HEK293 (cell line): Measurements from ENCODE around the gene ID1.
"Not testable (repeated sequence)": the region's sequence is repeated elsewhere in the genome, so short reads cannot be mapped to it uniquely, and the experiment has no call there.

Experiments
- CTCF ChIA-PET: fragments of 350-600 bp; formaldehyde crosslinking; extraction: SDS; loops from one replicate; lab custom pipeline; 2021; ENCODE audit warnings: antibody characterized with exemption; lab: Yijun Ruan, JAX
- POLR2A ChIA-PET: fragments of 300-600 bp; formaldehyde crosslinking; extraction: SDS; loops from one replicate; lab custom pipeline; 2020; ENCODE audit warnings: antibody characterized with exemption, inconsistent platforms; lab: Yijun Ruan, JAX
- H3K27ac ChIP-seq: fragments of 200-500 bp; sonication (Bioruptor generic); 2 replicates; pipeline ENCODE4 v1.5.1; 2014; ENCODE audit warnings: low read depth, low read length, control low read depth, inconsistent platforms; ENCODE audit errors: extremely low read depth
- H3K36me3 ChIP-seq, 2 experiments: fragments of 200-500 bp in 1 of 2; sonication (Bioruptor generic) in 1 of 2; 1 replicate in 1 of 2; 2 replicates in 1 of 2; pipeline ENCODE4 v1.5.1; 2014 to 2017; ENCODE audit warnings: inconsistent platforms in 2 of 2, low read length in 2 of 2; ENCODE audit not compliant: control insufficient read depth in 2 of 2, insufficient read depth in 1 of 2
- H3K4me1 ChIP-seq: fragments of 200-500 bp; sonication (Bioruptor generic); 2 replicates; pipeline ENCODE4 v1.5.1; 2014; ENCODE audit warnings: mild to moderate bottlenecking, low read length, inconsistent platforms; ENCODE audit not compliant: control insufficient read depth, insufficient read depth
- H3K4me3 ChIP-seq: 2 replicates; pipeline ENCODE4 v1.5.1; 2011; ENCODE audit warnings: low read depth, mild to moderate bottlenecking, control low read depth, low read length, moderate library complexity
- H3K9me3 ChIP-seq: fragments of 200-500 bp; sonication (Bioruptor generic); 2 replicates; pipeline ENCODE4 v1.5.1; 2014; ENCODE audit warnings: low read depth, low read length, inconsistent platforms; ENCODE audit not compliant: control insufficient read depth, insufficient read depth
- EGR2 ChIP-seq: fragments of 450-650 bp; formaldehyde crosslinking; IDR thresholded peaks from 2 replicates; pipeline ENCODE4 v1.5.1; 2016; ENCODE audit warnings: low read depth, missing biosample characterization, missing genetic modification characterization
- ZFHX2 ChIP-seq: fragments of 450-650 bp; formaldehyde crosslinking; conservative IDR thresholded peaks from 2 replicates; pipeline ENCODE4 v1.5.1; 2016; ENCODE audit warnings: missing biosample characterization, missing genetic modification characterization
- ZNF121 ChIP-seq: fragments of 450-650 bp; formaldehyde crosslinking; IDR thresholded peaks from 2 replicates; pipeline ENCODE4 v1.5.1; 2016; ENCODE audit warnings: missing biosample characterization, missing genetic modification characterization
- ZNF221 ChIP-seq: fragments of 450-650 bp; formaldehyde crosslinking; IDR thresholded peaks from 2 replicates; pipeline ENCODE4 v1.5.1; 2017; ENCODE audit warnings: missing biosample characterization, missing genetic modification characterization, borderline replicate concordance
- ZNF274 ChIP-seq, 2 experiments: fragments of 200-500 bp in 1 of 2; fragments of 450-650 bp in 1 of 2; sonication (Bioruptor generic) in 1 of 2; formaldehyde crosslinking in 1 of 2; IDR thresholded peaks; 2 replicates each; pipeline versions ENCODE4 v1.5.1 to v1.6.1; 2014 to 2016; ENCODE audit warnings: borderline replicate concordance in 1 of 2, inconsistent platforms in 1 of 2, low read length in 1 of 2, missing biosample characterization in 1 of 2, missing genetic modification characterization in 1 of 2
- ZNF362 ChIP-seq: fragments of 450-650 bp; formaldehyde crosslinking; IDR thresholded peaks from 2 replicates; pipeline ENCODE4 v1.5.1; 2016; ENCODE audit warnings: missing biosample characterization, missing genetic modification characterization
- ZNF404 ChIP-seq: fragments of 450-650 bp; formaldehyde crosslinking; IDR thresholded peaks from 2 replicates; pipeline ENCODE4 v1.5.1; 2017; ENCODE audit warnings: missing biosample characterization, missing genetic modification characterization
- ZNF530 ChIP-seq: fragments of 450-650 bp; formaldehyde crosslinking; IDR thresholded peaks from 2 replicates; pipeline ENCODE4 v1.5.1; 2016; ENCODE audit warnings: low read depth, missing biosample characterization, missing genetic modification characterization
- ZNF549 ChIP-seq: fragments of 450-650 bp; IDR thresholded peaks from 2 replicates; pipeline ENCODE4 v1.5.1; 2018; ENCODE audit warnings: missing biosample characterization, missing genetic modification characterization, mild to moderate bottlenecking, inconsistent platforms, moderate library complexity
- ZNF600 ChIP-seq: fragments of 450-650 bp; formaldehyde crosslinking; IDR thresholded peaks from 2 replicates; pipeline ENCODE4 v1.5.1; 2016; ENCODE audit warnings: missing biosample characterization, missing genetic modification characterization
- ZNF610 ChIP-seq: fragments of 450-650 bp; formaldehyde crosslinking; IDR thresholded peaks from 2 replicates; pipeline ENCODE4 v1.5.1; 2016; ENCODE audit warnings: missing biosample characterization, missing genetic modification characterization, borderline replicate concordance
- ZNF624 ChIP-seq: fragments of 450-650 bp; formaldehyde crosslinking; IDR thresholded peaks from 2 replicates; pipeline ENCODE4 v1.5.1; 2017; ENCODE audit warnings: missing biosample characterization, missing genetic modification characterization
- ZNF626 ChIP-seq: fragments of 450-650 bp; sonication (Bioruptor Pico); formaldehyde crosslinking; IDR thresholded peaks from 2 replicates; pipeline ENCODE4 v1.5.1; 2018; ENCODE audit warnings: missing biosample characterization, missing genetic modification characterization, inconsistent platforms
- ZNF658 ChIP-seq: fragments of 450-650 bp; formaldehyde crosslinking; IDR thresholded peaks from 2 replicates; pipeline ENCODE4; 2016; ENCODE audit warnings: missing biosample characterization, missing genetic modification characterization
- ZNF670 ChIP-seq: fragments of 450-650 bp; formaldehyde crosslinking; IDR thresholded peaks from 2 replicates; pipeline ENCODE4 v1.5.1; 2016; ENCODE audit warnings: missing biosample characterization, missing genetic modification characterization, low read depth
- ZNF785 ChIP-seq: fragments of 450-650 bp; formaldehyde crosslinking; IDR thresholded peaks from 2 replicates; pipeline ENCODE4 v1.5.1; 2016; ENCODE audit warnings: missing biosample characterization, missing genetic modification characterization
- ZNF791 ChIP-seq: fragments of 450-650 bp; formaldehyde crosslinking; IDR thresholded peaks from 2 replicates; pipeline ENCODE4 v1.5.1; 2016; ENCODE audit warnings: missing biosample characterization, missing genetic modification characterization
- ZNF792 ChIP-seq: fragments of 450-650 bp; formaldehyde crosslinking; IDR thresholded peaks from 2 replicates; pipeline ENCODE4 v1.5.1; 2016; ENCODE audit warnings: missing biosample characterization, missing genetic modification characterization
- TF ChIP-seq, protein P1 (sequence below): fragments of 450-650 bp; formaldehyde crosslinking; IDR thresholded peaks from 2 replicates; pipeline ENCODE4 v1.5.1; 2016; ENCODE audit warnings: missing biosample characterization, missing genetic modification characterization
- TF ChIP-seq, protein P2 (sequence below): fragments of 450-650 bp; formaldehyde crosslinking; IDR thresholded peaks from 2 replicates; pipeline ENCODE4 v1.5.1; 2016; ENCODE audit warnings: missing biosample characterization, missing genetic modification characterization

Gene ID1

DNA sequence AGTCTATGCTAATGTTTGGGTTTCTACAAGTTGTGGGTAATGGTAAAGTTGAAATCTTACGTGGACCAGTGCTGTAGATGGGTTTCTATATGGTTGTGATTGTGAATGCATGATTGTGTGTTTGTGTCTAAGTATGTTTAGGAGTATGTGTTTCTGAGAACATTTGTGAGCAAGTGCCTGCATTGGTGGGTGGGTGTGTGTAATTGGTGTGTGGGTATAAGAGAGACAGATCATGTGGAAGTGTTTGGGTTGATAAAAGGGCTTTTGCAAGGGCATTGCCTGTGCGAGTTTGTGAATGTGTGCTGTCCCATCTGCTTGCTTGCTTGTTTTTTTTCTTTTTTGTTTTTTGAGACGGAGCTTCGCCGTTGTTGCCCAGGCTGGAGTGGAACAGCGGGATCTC is 25.8 kb upstream of the ID1 start:
- TF ChIP-seq ZNF670: no peak
- TF ChIP-seq EGR2 (tag by site-specific recombination): peak; percentile 96
- peak; percentile 96 for TF ChIP-seq ZFHX2 (tag by site-specific recombination)
- no peak for TF ChIP-seq ZNF530 (tag by site-specific recombination)
- TF ChIP-seq ZNF658 (tag by site-specific recombination): no peak
- TF ChIP-seq, all 188 proteins: peak for 2
- H3K36me3 ChIP-seq: no peaks in the 10 kb centered on the region
- POLR2A ChIA-PET: interaction anchor here (0.7 kb wide), 1 partner anchor 9 kb away, joined by 9 read pairs; no protein-coding TSS in a partner anchor
- CTCF ChIA-PET: interaction anchor here (0.6 to 2.2 kb wide), 5 partner anchors 10 to 33 kb away, joined by 3 to 14 read pairs (median 5); no protein-coding TSS in a partner anchor
- no peaks in the 10 kb centered on the region for H3K9me3 ChIP-seq
- no peak overlapping the region for H3K27ac ChIP-seq
- no peak overlapping the region for H3K4me3 ChIP-seq
- H3K4me1 ChIP-seq: no peaks in the 10 kb centered on the region

GRCh38 chr20:31579941-31580651 is 25.0 kb upstream of the ID1 start:
- not testable (repeated sequence) for H3K9me3 ChIP-seq, H3K4me3 ChIP-seq, H3K4me1 ChIP-seq, H3K36me3 ChIP-seq, H3K27ac ChIP-seq
- ChIA-PET POLR2A (interaction anchor here (0.7 kb wide), 1 partner anchor 10 kb away, joined by 9 read pairs; no protein-coding TSS in a partner anchor), CTCF (interaction anchor here (0.8 to 1.2 kb wide), 3 partner anchors 11 to 32 kb away, joined by 4 to 7 read pairs (median 5); no protein-coding TSS in a partner anchor)
- TF ChIP-seq ZNF121 (tag by site-specific recombination) (peak; percentile 31; the same call in 1 of the 2 replicates), ZNF362 (tag by site-specific recombination) (peak; percentile 67; the same call in 1 of the 2 replicates)

DNA sequence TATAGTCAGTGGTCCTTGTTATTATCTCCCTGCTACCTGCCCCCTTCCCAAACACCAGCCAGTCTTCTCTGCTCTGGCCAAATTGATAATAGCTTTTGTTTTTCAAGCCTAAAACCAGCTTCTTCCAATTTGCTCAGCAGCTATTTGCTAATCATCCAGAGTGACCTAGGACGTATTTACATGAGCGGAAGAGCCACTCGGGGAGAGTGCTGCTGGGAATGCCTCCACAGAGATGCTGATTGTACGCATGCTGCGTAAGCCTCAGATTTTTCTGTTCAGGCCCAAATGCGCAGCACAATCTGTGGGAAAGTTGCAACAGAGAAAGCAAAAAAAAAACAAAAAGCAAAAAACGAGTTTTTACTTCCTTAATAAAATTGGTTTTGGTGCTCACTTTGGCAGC is 24.4 kb upstream of the ID1 start:
- TF ChIP-seq ZNF530 (tag by site-specific recombination) (no peak), ZNF624 (no peak), ZNF626 (tag by site-specific recombination) (no peak), ZNF600 (tag by site-specific recombination) (no peak), ZNF610 (tag by site-specific recombination) (no peak), ZNF221 (tag by site-specific recombination) (no peak), ZNF791 (no peak), ZNF792 (tag by site-specific recombination) (no peak), ZNF121 (tag by site-specific recombination) (no peak), ZNF274 (IDR thresholded peaks at IDR 0.05; ENCODE audit: low read length) (no peak), ZNF274 (tag by site-specific recombination; IDR thresholded peaks at IDR 0.05; ENCODE audit: borderline replicate concordance) (no peak), ZNF785 (tag by site-specific recombination) (no peak), ZNF404 (tag by site-specific recombination) (no peak), ZNF549 (tag by site-specific recombination) (no peak)
- TF ChIP-seq, protein P1, sequence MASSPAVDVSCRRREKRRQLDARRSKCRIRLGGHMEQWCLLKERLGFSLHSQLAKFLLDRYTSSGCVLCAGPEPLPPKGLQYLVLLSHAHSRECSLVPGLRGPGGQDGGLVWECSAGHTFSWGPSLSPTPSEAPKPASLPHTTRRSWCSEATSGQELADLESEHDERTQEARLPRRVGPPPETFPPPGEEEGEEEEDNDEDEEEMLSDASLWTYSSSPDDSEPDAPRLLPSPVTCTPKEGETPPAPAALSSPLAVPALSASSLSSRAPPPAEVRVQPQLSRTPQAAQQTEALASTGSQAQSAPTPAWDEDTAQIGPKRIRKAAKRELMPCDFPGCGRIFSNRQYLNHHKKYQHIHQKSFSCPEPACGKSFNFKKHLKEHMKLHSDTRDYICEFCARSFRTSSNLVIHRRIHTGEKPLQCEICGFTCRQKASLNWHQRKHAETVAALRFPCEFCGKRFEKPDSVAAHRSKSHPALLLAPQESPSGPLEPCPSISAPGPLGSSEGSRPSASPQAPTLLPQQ (tag by site-specific recombination): no peak
- TF ChIP-seq, protein P2, sequence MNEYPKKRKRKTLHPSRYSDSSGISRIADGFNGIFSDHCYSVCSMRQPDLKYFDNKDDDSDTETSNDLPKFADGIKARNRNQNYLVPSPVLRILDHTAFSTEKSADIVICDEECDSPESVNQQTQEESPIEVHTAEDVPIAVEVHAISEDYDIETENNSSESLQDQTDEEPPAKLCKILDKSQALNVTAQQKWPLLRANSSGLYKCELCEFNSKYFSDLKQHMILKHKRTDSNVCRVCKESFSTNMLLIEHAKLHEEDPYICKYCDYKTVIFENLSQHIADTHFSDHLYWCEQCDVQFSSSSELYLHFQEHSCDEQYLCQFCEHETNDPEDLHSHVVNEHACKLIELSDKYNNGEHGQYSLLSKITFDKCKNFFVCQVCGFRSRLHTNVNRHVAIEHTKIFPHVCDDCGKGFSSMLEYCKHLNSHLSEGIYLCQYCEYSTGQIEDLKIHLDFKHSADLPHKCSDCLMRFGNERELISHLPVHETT (tag by site-specific recombination): no peak
- CTCF ChIA-PET: interaction anchor here (0.6 to 1.2 kb wide), 2 partner anchors 12 to 88 kb away, joined by 3 to 7 read pairs; no protein-coding TSS in a partner anchor
- Histone ChIP-seq H3K4me3 (no peak overlapping the region), H3K36me3 (no peaks in the 10 kb centered on the region), H3K27ac (no peak overlapping the region), H3K9me3 (no peaks in the 10 kb centered on the region), H3K4me1 (peaks cover 3% of the 10 kb centered on the region; the same call in 1 of the 2 replicates)
- POLR2A ChIA-PET: no interaction called here
